Femur (tissue), 1 donor: ENCODE results near the gene GOLGA3.
"Not testable (repeated sequence)": the region's sequence is repeated elsewhere in the genome, so short reads cannot be mapped to it uniquely, and the experiment has no call there.

Experiments
- DNase-seq: peaks from one replicate; pipeline ENCODE4 v3.0.0-alpha.2; 2017

Gene GOLGA3, protein sequence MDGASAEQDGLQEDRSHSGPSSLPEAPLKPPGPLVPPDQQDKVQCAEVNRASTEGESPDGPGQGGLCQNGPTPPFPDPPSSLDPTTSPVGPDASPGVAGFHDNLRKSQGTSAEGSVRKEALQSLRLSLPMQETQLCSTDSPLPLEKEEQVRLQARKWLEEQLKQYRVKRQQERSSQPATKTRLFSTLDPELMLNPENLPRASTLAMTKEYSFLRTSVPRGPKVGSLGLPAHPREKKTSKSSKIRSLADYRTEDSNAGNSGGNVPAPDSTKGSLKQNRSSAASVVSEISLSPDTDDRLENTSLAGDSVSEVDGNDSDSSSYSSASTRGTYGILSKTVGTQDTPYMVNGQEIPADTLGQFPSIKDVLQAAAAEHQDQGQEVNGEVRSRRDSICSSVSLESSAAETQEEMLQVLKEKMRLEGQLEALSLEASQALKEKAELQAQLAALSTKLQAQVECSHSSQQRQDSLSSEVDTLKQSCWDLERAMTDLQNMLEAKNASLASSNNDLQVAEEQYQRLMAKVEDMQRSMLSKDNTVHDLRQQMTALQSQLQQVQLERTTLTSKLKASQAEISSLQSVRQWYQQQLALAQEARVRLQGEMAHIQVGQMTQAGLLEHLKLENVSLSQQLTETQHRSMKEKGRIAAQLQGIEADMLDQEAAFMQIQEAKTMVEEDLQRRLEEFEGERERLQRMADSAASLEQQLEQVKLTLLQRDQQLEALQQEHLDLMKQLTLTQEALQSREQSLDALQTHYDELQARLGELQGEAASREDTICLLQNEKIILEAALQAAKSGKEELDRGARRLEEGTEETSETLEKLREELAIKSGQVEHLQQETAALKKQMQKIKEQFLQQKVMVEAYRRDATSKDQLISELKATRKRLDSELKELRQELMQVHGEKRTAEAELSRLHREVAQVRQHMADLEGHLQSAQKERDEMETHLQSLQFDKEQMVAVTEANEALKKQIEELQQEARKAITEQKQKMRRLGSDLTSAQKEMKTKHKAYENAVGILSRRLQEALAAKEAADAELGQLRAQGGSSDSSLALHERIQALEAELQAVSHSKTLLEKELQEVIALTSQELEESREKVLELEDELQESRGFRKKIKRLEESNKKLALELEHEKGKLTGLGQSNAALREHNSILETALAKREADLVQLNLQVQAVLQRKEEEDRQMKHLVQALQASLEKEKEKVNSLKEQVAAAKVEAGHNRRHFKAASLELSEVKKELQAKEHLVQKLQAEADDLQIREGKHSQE (N-terminal part only)

DNA sequence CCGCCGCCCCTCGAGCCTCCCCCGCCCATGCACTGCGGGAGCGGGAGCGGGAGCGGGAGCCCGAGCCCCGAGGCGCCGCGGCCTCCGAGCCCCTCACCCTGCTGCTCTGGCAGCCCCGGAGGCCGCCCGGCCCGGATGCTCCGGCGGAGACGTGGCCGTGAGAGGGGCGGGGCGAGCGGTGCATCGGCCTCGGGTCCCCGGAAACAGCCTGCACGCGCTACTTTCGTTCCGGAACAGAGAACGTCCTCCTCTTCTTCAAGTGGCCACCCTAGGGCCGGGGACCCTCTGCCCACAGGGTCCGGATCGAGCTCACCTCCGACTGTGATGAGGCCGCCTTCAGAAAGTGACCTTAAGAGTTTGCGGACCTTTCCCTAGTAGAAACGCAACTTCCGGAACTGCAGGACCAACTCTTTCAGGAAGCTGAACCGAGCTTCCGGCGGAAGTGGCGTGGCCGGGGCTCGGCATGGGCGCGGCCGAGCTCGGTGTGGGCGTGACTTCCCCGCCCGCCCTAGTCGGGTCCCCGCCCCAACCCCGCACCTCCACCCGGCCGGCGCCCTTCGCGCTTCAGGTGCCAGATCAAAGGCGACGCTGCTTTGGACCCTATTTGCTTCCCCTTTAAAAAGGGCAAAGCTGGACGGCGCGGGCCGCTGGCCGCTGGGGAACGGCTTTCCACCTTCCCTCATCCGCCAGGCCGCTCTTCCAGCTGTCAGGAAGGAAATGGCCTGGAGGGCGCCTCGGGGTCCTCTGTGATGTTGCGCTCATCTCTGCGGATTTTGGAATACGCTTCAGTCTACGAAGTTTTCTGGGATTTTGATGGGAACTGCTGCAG is at the start of gene GOLGA3:
TSS of gene GOLGA3 (minus strand) at position 164 of the 829 bp plus-strand sequence. CDS start 6,741 bp downstream, outside the sequence.
- DNase-seq = peak; percentile 96

- not testable (repeated sequence) for DNase-seq
Observed at GRCh38 chr12:132874620-132875019, 46.0 kb upstream of the GOLGA3 start.

DNA sequence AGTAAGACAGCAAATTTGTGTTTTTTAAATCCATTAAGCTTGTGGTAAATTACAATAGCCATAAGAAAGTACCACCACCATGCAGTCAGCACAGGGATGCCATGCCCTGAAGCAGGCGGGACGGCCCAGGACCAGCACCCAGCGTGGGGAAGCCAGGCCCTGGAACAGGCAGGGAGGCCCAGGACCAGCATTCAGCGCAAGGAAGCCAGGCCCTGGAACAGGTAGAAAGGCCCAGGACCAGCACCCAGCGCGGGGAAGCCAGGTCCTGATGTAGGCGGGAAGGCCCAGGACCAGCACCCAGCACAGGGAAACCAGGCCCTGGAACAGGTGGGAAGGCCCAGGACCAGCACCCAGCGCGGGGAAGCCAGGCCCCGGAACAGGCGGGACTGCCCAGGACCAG is 45.5 kb upstream of the GOLGA3 start:
- no peak for DNase-seq

DNA sequence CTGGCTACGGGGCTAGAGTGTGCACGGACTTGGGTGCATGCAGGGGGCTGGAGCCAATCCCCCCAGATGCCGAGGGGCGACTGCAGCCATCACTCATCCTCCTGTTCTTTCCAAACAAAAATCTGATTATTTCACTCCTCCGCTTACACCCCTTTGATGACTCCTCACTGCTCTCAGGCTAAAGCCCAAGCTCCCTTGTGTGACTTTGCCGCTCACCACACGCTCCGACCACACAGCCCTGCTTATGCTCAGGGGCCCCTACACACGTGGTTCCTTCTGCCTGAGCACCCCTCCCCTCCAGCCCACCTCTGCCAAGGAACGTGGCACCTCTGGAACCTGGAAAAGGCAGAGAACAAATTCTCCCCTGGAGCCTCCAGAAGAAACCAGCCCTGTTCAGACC is 45.1 kb upstream of the GOLGA3 start:
- no peak for DNase-seq

- DNase-seq = no peak
Observed at GRCh38 chr12:132872975-132873421, 44.3 kb upstream of the GOLGA3 start.

DNA sequence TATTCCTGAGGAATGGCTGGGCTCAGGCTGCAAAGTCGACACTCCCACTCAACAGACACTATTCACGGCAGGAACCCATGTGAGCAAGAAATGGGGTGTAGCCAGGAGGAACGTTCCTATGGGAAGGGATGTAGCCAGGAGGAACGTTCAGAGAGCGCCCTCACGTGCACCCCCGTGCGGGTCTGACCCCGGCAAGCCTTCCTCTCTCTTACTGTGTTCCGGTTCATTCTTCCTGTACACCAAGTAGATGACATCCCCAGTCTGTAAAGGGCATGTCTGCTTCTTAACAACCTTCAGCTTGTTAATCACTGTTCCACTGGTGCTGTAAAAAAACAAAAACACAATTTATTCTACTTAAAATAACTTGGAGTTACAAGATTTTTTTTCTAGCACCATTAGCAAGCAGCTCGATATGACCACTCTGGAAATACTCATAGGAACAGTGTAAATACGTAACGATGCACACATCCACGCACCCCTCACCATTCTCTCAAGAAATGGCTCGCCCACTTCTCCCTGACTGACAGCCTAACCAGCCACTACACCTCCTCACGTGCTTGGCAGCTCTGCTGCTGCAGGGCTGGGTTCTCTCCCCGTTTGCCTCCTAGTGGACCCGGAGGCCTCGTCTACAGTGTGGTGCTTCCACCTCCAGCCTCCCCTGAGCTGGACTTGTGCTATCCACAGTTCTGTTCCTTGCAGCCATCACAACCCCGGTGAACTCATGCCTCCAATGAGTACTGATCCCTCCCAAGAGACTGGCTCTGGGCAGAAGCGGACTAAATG is 43.6 kb upstream of the GOLGA3 start:
- no peak for DNase-seq

- no peak for DNase-seq
Observed at GRCh38 chr12:132869551-132869950, 40.9 kb upstream of the GOLGA3 start.

DNA sequence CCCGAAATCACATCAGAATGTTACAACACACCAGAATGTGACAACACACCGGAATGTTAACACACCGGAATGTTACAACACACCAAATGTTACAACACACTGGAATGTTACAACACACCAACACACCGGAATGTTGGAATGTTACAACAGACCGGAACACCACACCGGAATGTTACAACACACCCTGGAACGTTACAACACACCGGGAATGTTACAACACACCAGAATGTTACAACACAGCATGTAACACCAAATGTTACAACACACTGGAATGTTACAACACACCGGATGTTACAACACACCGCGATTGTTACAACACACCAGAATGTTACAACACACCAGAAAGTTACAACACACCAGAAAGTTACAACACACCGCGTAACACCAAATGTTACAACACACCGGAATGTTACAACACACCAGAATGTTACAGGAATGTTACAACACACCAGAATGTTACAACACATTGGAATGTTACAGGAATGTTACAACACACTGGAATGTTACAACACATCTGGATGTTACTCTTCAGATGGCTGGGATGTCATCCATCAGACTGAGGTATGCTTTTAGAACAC is 37.7 kb upstream of the GOLGA3 start:
- DNase-seq = no peak

DNA sequence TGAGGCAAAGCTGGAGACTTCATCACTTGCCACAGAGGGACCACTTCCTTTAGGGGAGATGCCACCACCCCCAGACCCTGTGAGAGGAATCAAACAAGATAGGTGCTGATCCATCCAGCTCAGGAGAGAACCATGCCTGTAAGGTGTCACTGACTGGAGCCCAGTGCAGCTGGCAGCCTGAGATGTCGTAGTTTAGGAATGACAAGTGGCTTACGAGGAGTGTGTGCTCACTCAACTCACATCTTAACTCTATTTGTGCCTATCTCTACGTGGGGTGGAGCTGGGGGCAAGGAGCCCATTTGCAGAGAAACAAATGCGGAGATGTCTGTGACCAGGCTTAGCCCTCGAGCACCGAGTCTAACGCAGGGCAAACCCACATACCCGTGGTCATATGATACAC is 32.9 kb upstream of the GOLGA3 start:
- DNase-seq = no peak

DNA sequence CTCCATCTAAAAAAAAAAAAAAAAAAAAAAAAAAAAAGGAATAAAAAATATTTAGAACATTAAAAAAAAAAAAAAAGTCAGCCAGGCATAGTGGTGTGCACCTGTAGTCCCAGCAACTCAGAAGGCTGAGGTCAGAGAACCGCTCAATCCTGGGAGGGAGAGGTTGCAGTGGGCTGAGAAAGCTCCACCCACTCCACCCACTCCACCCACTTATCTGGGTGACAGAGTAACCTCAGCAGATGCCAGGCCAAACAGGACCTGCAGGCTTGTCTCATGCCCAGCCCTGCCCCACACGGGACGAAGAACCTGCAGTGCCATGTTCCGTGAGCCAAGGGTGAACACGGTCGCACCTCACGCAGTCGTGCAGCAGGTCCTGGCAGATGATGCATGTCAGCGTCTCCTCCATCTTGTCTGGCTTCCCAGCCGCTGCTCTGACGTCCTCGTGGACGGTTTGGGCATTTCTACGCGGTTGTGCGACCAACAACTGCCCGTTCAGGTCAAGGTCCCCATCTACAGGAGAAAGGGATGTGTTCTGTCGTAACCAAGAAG is 30.1 kb upstream of the GOLGA3 start:
- no peak for DNase-seq

DNA sequence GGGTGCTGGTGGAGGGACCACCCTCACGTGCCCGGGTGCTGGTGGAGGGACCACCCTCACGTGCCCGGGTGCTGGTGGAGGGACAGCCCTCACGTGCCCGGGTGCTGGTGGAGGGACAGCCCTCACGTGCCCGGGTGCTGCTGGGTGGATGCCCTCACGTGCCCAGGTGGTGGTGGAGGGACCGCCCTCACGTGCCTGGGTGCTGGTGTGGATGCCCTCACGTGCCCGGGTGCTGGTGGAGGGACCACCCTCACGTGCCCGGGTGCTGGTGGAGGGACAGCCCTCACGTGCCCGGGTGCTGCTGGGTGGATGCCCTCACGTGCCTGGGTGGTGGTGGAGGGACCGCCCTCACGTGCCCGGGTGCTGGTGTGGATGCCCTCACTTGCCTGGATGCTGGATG is 28.4 kb upstream of the GOLGA3 start:
- DNase-seq = not testable (repeated sequence)

- no peak for DNase-seq
Observed at GRCh38 chr12:132856581-132856980, 27.9 kb upstream of the GOLGA3 start.

GRCh38 chr12:132855211-132855610 is 26.5 kb upstream of the GOLGA3 start:
- not testable (repeated sequence) for DNase-seq

DNA sequence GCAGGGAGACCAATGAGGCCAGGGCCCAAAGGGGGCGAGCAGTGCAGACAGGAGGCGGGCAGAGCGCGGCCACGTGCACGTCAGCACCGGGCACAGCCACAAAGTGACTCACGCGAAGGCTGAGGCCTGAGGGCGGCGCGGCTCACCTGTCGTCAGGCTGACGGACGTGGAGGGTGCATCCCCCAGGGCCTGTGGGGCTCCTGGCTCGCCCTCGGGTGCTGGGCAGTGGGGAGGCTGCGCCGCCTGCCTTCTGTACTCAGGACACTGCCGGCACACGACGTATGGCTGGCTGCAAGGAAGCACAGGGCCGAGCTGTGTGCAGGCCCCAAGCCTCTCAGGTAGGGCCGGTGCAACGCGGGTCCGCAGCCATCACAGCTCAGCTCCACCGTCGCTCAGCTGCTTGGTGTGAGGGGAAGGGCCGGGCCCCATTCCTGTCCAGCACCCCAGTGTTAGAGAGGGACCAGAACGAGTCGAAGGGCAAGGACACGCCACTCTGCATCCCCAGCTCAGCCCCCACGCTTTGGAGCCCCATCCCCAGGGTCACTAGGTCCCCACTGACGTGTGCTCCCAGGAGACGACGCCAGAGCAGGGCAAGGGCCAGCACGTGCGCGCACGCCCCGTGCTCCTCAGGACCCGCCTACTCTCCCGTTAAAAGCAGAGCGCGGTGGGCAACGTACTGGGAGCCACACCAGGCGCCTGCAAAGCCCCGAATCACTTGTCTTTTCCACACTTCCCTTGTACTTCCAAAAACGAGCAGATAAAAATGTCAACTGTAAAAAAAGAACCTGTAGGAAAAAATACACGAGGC is 24.8 kb upstream of the GOLGA3 start:
- DNase-seq = no peak

DNA sequence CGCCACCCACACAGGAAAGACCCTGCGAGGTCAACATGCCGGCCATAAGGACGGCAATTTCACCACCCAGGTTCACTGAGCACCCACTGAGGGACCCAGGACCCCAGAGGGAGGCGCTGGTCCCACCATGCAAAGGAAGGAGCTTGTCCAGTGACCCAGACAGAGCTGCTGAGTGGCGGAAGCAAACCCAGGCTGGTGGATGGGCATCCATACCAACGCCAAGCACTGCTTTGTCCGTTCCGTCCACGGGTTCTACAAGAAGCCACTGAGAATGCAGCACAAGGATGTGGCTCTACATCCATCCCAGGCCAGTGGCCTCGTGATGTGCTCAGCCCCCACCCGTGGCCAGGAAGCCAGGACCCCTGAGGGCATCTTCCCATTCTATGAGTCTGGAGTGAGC is 23.8 kb upstream of the GOLGA3 start:
- no peak for DNase-seq

DNA sequence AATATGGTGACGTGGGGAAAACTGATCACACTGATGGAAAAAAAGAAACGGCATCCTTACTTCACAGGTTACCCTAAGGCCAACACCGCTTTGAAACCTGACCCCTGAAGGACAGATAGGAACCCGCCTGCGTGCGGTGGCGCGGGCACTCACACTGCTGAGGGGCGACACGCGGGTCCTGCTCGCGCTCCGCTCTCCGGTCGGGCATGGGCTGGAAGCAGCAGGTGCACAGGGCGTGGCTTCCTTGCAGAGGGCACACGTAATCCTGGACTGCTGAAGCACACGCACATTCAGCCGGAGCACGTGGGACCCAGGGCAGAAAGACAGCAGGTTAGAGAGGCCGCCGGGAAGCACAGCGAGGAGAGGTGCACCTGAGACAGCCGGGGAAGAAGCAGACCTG is 22.8 kb upstream of the GOLGA3 start:
- DNase-seq = no peak

DNA sequence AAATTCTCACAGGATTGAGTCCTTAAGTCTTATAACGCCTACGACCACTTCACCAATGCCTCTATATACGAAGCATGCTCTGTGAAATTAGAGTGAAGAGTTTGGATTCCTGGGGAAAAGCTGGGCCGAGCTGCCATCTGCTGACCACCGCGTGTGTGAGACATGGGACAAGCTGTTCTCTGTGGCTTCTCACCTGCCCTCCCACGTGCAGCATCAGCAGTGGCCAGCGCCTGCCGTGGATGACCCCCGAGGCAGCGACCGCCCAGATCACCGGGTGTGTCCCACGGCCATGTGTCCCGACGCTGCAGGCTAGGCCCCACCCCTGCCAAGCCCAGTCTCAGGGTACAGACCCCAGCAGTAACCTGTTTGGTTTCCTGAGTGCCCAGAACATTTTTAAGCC is 21.6 kb upstream of the GOLGA3 start:
- no peak for DNase-seq

DNA sequence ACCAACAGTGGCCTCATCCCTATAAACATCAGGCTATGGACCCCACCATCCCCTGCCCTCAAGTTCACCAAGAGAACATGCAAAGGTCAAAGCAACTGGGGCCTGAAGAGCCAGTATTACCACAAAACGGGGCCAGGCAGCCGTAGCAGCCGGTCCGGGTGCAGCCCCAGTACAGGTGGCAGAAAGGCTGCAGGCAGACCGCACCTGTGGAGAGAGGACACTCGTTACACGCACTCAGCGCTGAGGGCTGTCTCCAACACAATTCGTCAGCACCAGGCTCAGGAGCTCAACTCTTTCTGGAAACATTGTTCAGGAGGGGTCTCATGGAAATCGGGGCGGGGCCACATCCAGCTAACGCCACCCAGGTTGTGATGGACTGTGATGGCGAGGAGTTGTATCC is 19.9 kb upstream of the GOLGA3 start:
- DNase-seq = no peak
